PC-9 (cell line): ENCODE results near the gene RFX7.

Experiments
- CTCF ChIP-seq: fragments of 200-600 bp; sonication (generic); conservative IDR thresholded peaks from 2 replicates; pipeline ENCODE4 v1.6.1; 2017; ENCODE audit warnings: mixed run types, antibody characterized with exemption, mild to moderate bottlenecking, moderate library complexity
- EZH2 ChIP-seq: fragments of 200-600 bp; sonication (generic); IDR thresholded peaks from 2 replicates; pipeline ENCODE4 v1.8.0; 2017; ENCODE audit warnings: antibody characterized with exemption, low read depth

- no peak for TF ChIP-seq CTCF
- no peak for TF ChIP-seq EZH2
These were observed 184.0 kb downstream of the RFX7 start for GRCh38 chr15:56059716-56060115.
